CD14-positive monocyte (primary cell): Measurements from ENCODE around the gene CAST. TPM values are rescaled to one million over a fixed set of nuclear protein-coding genes. Genes with fewer than 3 reads are reported as not detected.

Experiments
- DNase-seq, 3 donors: peaks; one replicate each; pipeline ENCODE4 v3.0.0-alpha.2; 2011 to 2022
- H2AFZ ChIP-seq: 2 replicates; pipeline ENCODE4 v1.6.0; 2012; ENCODE audit warnings: mild to moderate bottlenecking, low read depth, low read length, inconsistent platforms; ENCODE audit not compliant: insufficient read depth, poor library complexity, severe bottlenecking
- H3K27ac ChIP-seq, 2 donors: 1 replicate in 1 of 2; 2 replicates in 1 of 2; pipeline ENCODE4 v1.5.1; 2012 to 2013; ENCODE audit warnings: low read length in 2 of 2, control low read depth in 1 of 2, inconsistent platforms in 1 of 2, low read depth in 1 of 2, mild to moderate bottlenecking in 1 of 2
- H3K27me3 ChIP-seq, 2 donors: one replicate each; pipeline versions ENCODE4 v1.6.0 to v1.6.1; 2011 to 2013; ENCODE audit warnings: low read length in 2 of 2; ENCODE audit not compliant: control insufficient read depth in 2 of 2, insufficient read depth in 2 of 2
- H3K36me3 ChIP-seq, 2 donors: replicated peaks in 1 of 2; 1 replicate in 1 of 2; 2 replicates in 1 of 2; pipeline versions ENCODE4 v1.5.1 to v1.6.1; 2012 to 2013; ENCODE audit warnings: low read length in 2 of 2, control low read depth in 1 of 2, inconsistent platforms in 1 of 2, mild to moderate bottlenecking in 1 of 2; ENCODE audit not compliant: insufficient read depth in 2 of 2, control insufficient read depth in 1 of 2
- H3K4me1 ChIP-seq, 2 donors: 1 replicate in 1 of 2; 2 replicates in 1 of 2; pipeline versions ENCODE4 v1.5.1 to v1.6.1; 2012 to 2013; ENCODE audit warnings: low read length in 2 of 2, control low read depth in 1 of 2, inconsistent platforms in 1 of 2, mild to moderate bottlenecking in 1 of 2, moderate library complexity in 1 of 2; ENCODE audit not compliant: insufficient read depth in 2 of 2, control insufficient read depth in 1 of 2
- H3K4me2 ChIP-seq: replicated peaks from 2 replicates; pipeline ENCODE3; 2012; ENCODE audit warnings: low read length, moderate library complexity, mild to moderate bottlenecking; ENCODE audit not compliant: poor library complexity, severe bottlenecking; ENCODE audit errors: extremely low read depth
- H3K4me3 ChIP-seq, 3 experiments: fragments of 200-600 bp in 1 of 3; sonication (generic) in 1 of 3; replicated peaks in 1 of 3; 1 replicate in 2 of 3; 2 replicates in 1 of 3; pipeline ENCODE4 v1.5.1; 2011 to 2013; ENCODE audit warnings: low read length in 3 of 3, mild to moderate bottlenecking in 3 of 3, control low read depth in 2 of 3, low read depth in 2 of 3, inconsistent platforms in 1 of 3, moderate library complexity in 1 of 3
- H3K79me2 ChIP-seq: 2 replicates; pipeline ENCODE4 v1.6.0; 2012; ENCODE audit warnings: mild to moderate bottlenecking, control low read depth, inconsistent platforms, low read length, moderate library complexity; ENCODE audit not compliant: insufficient read depth
- H3K9ac ChIP-seq: 2 replicates; pipeline ENCODE4 v1.6.0; 2017; ENCODE audit warnings: low read length, mild to moderate bottlenecking; ENCODE audit not compliant: insufficient read depth, poor library complexity, severe bottlenecking
- H3K9me3 ChIP-seq, 2 donors: replicated peaks in 1 of 2; 1 replicate in 1 of 2; 2 replicates in 1 of 2; pipeline versions ENCODE4 v1.5.1 to v1.6.1; 2012 to 2013; ENCODE audit warnings: low read length in 2 of 2, control low read depth in 1 of 2; ENCODE audit not compliant: control insufficient read depth in 1 of 2, insufficient read depth in 1 of 2
- H4K20me1 ChIP-seq: 2 replicates; pipeline ENCODE4 v1.6.0; 2012; ENCODE audit warnings: mild to moderate bottlenecking, low read length, control low read depth, moderate library complexity; ENCODE audit not compliant: insufficient read depth
- H3K27ac Mint-ChIP-seq, 7 donors: one replicate each; pipeline ENCODE4 v1.8.0; 2020; ENCODE audit warnings: mild to moderate bottlenecking in 7 of 7, mixed read lengths in 7 of 7, moderate library complexity in 6 of 7, inconsistent platforms in 2 of 7
- H3K27me3 Mint-ChIP-seq, 3 donors: one replicate each; pipeline ENCODE4 v1.8.0; 2021 to 2022; ENCODE audit warnings: low read depth in 3 of 3, mild to moderate bottlenecking in 3 of 3, mixed read lengths in 3 of 3, moderate library complexity in 3 of 3, inconsistent platforms in 1 of 3
- H3K36me3 Mint-ChIP-seq, 2 donors: one replicate each; pipeline ENCODE4 v1.8.0; 2020; ENCODE audit warnings: mixed read lengths in 2 of 2, inconsistent platforms in 1 of 2, mild to moderate bottlenecking in 1 of 2
- H3K4me1 Mint-ChIP-seq: one replicate; pipeline ENCODE4 v1.8.0; 2020; ENCODE audit warnings: mild to moderate bottlenecking, mixed read lengths
- H3K4me3 Mint-ChIP-seq, 2 donors: one replicate each; pipeline ENCODE4 v1.8.0; 2020; ENCODE audit warnings: mild to moderate bottlenecking in 2 of 2, mixed read lengths in 2 of 2, moderate library complexity in 1 of 2
- H3K9me3 Mint-ChIP-seq, 7 donors: one replicate each; pipeline ENCODE4 v1.8.0; 2020 to 2022; ENCODE audit warnings: mixed read lengths in 7 of 7, mild to moderate bottlenecking in 6 of 7, moderate library complexity in 6 of 7, inconsistent platforms in 2 of 7
- CTCF ChIP-seq: fragments of 200-600 bp; IDR thresholded peaks from one replicate; pipeline ENCODE4 v1.8.0; 2022; ENCODE audit warnings: antibody characterized with exemption, mild to moderate bottlenecking
- WGBS: methylation state at CpG from one replicate; pipeline ENCODE4 v1.1.5; 2013; ENCODE audit warnings: missing lambda C conversion rate; ENCODE audit not compliant: insufficient coverage; 5-methylcytosine and 5-hydroxymethylcytosine counted together
- intact Hi-C, 2 donors: fragments of 100-400 bp; cut with micrococcal nuclease; formaldehyde crosslinking; loops; one replicate each; pipeline versions ENCODE4 v1.15.0 to v1.15.1; 2023
- polyA plus RNA-seq, 3 donors: library from polyadenylated mRNA; depleted of rRNA in 1 of 3; unstranded in 2 of 3; stranded (reverse) in 1 of 3; fragments of 300-500 nt in 2 of 3; fragments of >200 nt in 1 of 3; fragmentation: Illumina TruSeq in 2 of 3; gene quantifications; 1 replicate in 2 of 3; 2 replicates in 1 of 3; pipeline ENCODE4 v1.2.3, GENCODE V29; 2012 to 2021

Gene CAST
- polyA plus RNA-seq, 3 donors, result 49.6 to 125 (median 76.8) TPM

- H4K20me1 ChIP-seq, result peaks cover 68% of the 10 kb centered on the region
- H3K4me1 ChIP-seq, result no peaks in the 10 kb centered on the region
- H3K4me1 Mint-ChIP-seq, result no peaks in the 10 kb centered on the region
- H3K4me2 ChIP-seq, result no peak overlapping the region
- no peaks in the 10 kb centered on the region for H3K27me3 ChIP-seq
- H3K4me3 Mint-ChIP-seq, result no peak overlapping the region
- no peaks in the 10 kb centered on the region for H3K79me2 ChIP-seq
- intact Hi-C loops, result loop anchor here in 1 of 2 donors (5.0 kb wide), 1 partner anchor 409 kb away; no protein-coding TSS in a partner anchor
- peaks cover 97 to 99% of the 10 kb centered on the region in 2 donors for H3K36me3 ChIP-seq
- H3K9me3 ChIP-seq, result no peaks in the 10 kb centered on the region
- peaks cover 0 to 2% (median 0%) of the 10 kb centered on the region in 3 donors for H3K27me3 Mint-ChIP-seq
- H3K27ac ChIP-seq, result no peak overlapping the region
- H3K4me3 ChIP-seq, result no peak overlapping the region
- no peak overlapping the region for H2AFZ ChIP-seq
- no CpG with 5 or more reads among the region's 4 CpGs for WGBS
- no peak overlapping the region for H3K9ac ChIP-seq
- no peaks in the 10 kb centered on the region for H3K9me3 Mint-ChIP-seq
- no peak for DNase-seq
- H3K36me3 Mint-ChIP-seq, result peaks cover 76 to 83% of the 10 kb centered on the region in 2 donors
- TF ChIP-seq CTCF, result no peak
- no peak overlapping the region for H3K27ac Mint-ChIP-seq
Measured at GRCh38 chr5:96758621-96759020, 96.4 kb downstream of the CAST start.

- Histone ChIP-seq H3K27me3 (no peaks in the 10 kb centered on the region), H3K4me2 (no peak overlapping the region), H2AFZ (no peak overlapping the region), H4K20me1 (peaks cover 75% of the 10 kb centered on the region), H3K36me3 (peaks cover 97 to 99% of the 10 kb centered on the region in 2 donors), H3K9ac (no peak overlapping the region), H3K27ac (no peak overlapping the region), H3K4me3 (no peak overlapping the region), H3K9me3 (no peaks in the 10 kb centered on the region), H3K4me1 (no peaks in the 10 kb centered on the region), H3K79me2 (no peaks in the 10 kb centered on the region)
- Mint-ChIP-seq H3K4me3 (no peak overlapping the region), H3K27me3 (peaks cover 0 to 1% (median 0%) of the 10 kb centered on the region in 3 donors), H3K27ac (no peak overlapping the region), H3K9me3 (no peaks in the 10 kb centered on the region), H3K36me3 (peaks cover 76 to 81% of the 10 kb centered on the region in 2 donors), H3K4me1 (no peaks in the 10 kb centered on the region)
- DNase-seq, result no peak
- no peak for TF ChIP-seq CTCF
- 83% methylated on average over 1 of the region's 4 CpGs for WGBS
- intact Hi-C loops, result no loop called here
Measured at GRCh38 chr5:96761618-96762017, 99.4 kb downstream of the CAST start.
